ENCODE data around the gene GNB1.

GNB1 gene

GRCh38 chr1:1922956-1923833 lies 32.3 kb upstream of the GNB1 start:
- DNase-seq (ENCODE audit: low spot score) (no peak), FAIRE-seq (no peak)

DNA sequence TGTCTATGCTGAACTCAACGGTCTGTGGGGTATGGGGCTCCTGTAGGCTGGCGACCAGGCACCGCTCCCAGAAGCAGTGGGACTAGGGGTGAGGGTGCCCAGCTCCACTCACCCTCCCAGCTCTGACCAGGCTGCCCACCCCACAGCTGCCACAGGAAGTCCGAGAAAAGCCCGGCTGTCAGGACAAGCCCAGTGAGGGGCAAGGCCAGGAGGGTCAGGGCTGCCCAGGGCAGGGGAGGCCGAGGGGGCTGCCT lies 31.7 kb upstream of the GNB1 start:
- no peak for FAIRE-seq

GRCh38 chr1:1921901-1922701 lies 31.2 kb upstream of the GNB1 start:
- no peak for FAIRE-seq

More for the DNA sequence above, 31.7 kb upstream of the GNB1 start:
- DNase-seq (ENCODE audit: low spot score), result no peak

GRCh38 chr1:1921459-1921862 lies 30.6 kb upstream of the GNB1 start:
- FAIRE-seq (no peak), DNase-seq (ENCODE audit: low spot score) (no peak)

More at GRCh38 chr1:1921901-1922701, 31.2 kb upstream of the GNB1 start:
- DNase-seq (ENCODE audit: low spot score), result no peak

GRCh38 chr1:1920608-1921458 lies 29.9 kb upstream of the GNB1 start:
- DNase-seq (ENCODE audit: low spot score), result no peak
- FAIRE-seq, result no peak

GRCh38 chr1:1920057-1920607 lies 29.2 kb upstream of the GNB1 start:
- no peak for FAIRE-seq

GRCh38 chr1:1919304-1920056 lies 28.6 kb upstream of the GNB1 start:
- FAIRE-seq (no peak), DNase-seq (ENCODE audit: low spot score) (peak; percentile 96)

More at GRCh38 chr1:1920057-1920607, 29.2 kb upstream of the GNB1 start:
- DNase-seq (ENCODE audit: low spot score), result no peak

- DNase-seq (ENCODE audit: low spot score) (no peak), FAIRE-seq (no peak)
These were observed 28.0 kb upstream of the GNB1 start, which contains the start of gene TMEM52 for GRCh38 chr1:1918901-1919303. TMEM52 (minus strand) TSS chr1:1919279; CDS start chr1:1919265, 14 bp downstream.

GRCh38 chr1:1917995-1918900 lies 27.4 kb upstream of the GNB1 start:
- no peak for DNase-seq (ENCODE audit: low spot score)
- no peak for FAIRE-seq

DNA sequence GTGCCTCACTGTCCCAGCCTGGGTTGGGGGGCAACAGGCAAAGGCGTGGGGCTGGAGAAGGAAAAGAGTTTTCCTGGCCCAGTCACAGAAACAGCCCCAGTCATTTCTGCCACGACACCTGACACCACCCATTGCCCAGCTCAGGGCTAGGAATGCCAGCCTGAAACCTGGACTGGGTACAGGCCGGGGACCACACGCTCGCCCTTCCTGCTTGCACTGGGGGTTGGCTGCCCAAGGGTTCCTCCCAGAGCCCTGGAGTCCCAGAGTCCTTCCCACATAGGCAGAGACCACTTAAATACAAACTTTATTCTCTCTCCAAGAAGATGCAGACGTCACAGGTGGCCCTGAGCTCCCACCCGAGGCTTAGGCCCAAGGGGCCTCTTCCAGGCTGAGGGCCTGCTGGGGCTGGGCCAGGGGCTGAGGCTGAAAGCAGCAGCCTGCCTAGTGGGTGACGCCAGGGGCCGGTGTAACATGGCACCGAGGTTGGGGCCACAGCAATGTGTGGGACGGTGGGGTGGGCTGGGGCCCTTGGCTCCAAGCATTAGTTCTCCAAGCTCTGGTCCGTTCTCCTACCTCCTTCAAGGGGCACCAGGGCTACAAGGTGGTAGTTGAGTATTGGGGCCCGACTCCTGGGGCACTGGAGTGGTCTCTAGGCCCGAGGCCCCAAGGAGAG lies 26.6 kb upstream of the GNB1 start:
- FAIRE-seq (no peak), DNase-seq (ENCODE audit: low spot score) (no peak)

GRCh38 chr1:1916851-1917251 lies 26.0 kb upstream of the GNB1 start:
- no peak for FAIRE-seq
- no peak for DNase-seq (ENCODE audit: low spot score)

GRCh38 chr1:1915911-1916840 lies 25.3 kb upstream of the GNB1 start:
- DNase-seq (ENCODE audit: low spot score) (no peak), FAIRE-seq (no peak)

DNA sequence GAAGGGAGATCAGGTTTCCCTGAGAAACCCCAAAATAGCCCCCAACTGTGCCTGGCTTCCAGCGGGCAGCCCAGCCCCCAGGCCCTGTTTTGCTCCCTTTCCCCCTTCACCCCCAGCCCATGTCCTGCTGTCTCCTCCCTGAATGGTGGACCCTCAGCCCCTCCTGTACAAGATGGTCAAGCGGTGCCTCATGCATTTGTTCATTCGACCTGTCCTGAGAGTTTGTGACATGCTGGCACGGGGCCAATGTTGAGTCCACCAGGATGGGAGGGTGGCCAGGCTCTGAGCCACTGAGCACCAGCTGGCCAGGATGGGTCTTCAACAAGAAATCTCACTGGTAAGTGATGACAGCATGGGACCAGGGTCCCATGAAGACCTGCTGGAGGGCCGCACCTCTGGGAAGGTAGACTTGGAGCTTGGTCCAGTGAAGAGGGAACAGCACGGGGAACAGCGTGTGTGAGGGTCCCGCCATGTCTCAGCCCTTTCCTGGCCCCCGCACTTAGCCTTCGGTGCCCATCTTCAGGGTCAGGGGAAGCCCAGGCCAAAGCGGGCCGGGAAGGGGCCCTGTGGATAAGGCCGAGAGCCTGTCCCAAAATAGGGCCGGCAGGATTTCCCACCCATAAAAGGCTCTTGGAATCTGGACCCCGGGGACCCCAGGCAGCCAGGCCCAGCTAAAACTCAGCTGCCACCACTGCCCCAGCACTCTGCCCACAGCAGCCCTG lies 24.2 kb upstream of the GNB1 start, which contains the start of gene CALML6:
Gene CALML6, plus strand, starts transcription at position 290 of the 722 bp plus-strand sequence. Its CDS starts 21 bp downstream, at position 311.
- FAIRE-seq, result no peak
- DNase-seq (ENCODE audit: low spot score), result no peak

- DNase-seq (ENCODE audit: low spot score), result no peak
- no peak for FAIRE-seq
These were observed 23.4 kb upstream of the GNB1 start for GRCh38 chr1:1914101-1914970.

GRCh38 chr1:1911350-1912041 lies 20.6 kb upstream of the GNB1 start:
- no peak for DNase-seq (ENCODE audit: low spot score)
- no peak for FAIRE-seq

All from urothelium cell line (cell line).